HG03095 (cell line): ENCODE results near the gene ABCC6.
"Not testable (repeated sequence)": the region's sequence is repeated elsewhere in the genome, so short reads cannot be mapped to it uniquely, and the experiment has no call there.

Source experiments
- ATAC-seq: cut with Tn5 transposase; IDR thresholded peaks from one replicate; pipeline ENCODE4 v1.9.1; 2021; ENCODE audit warnings: moderate library complexity; ENCODE audit not compliant: unreplicated experiment

The ABCC6 gene

DNA sequence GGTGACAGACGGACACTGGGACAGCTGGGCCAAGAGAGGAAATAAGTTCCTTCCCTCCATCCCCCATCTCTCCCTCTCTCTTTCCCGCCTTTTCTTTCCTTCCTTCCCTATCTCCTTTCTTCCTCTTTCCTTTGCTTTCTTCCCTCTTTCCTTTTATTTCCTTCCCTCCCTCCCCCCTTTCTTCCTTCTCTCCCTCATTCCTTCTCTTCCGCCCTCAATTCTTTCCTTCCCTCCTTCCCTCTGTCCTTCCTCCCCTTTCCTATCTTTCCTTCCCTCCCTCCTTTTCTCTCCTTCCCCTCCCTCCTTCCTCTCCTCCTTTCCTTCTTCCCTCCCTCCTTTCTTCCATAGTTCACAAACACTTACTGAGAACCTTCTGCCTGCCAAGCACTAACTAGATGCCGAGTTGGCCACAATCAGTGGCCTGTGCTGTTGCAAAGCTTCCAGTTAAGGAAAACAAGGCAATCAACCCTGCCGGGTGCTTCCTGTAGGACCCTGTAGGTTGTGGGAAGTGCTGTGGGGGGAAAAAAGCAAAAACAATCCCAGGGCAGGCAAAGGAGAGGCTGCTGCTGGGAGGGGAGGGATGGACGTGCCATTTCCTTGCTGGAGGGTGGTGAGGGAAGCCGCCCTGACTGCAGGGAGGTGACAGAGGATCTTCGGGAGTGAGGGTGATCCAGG lies 31.7 kb downstream of the ABCC6 start:
- ATAC-seq = no peak

DNA sequence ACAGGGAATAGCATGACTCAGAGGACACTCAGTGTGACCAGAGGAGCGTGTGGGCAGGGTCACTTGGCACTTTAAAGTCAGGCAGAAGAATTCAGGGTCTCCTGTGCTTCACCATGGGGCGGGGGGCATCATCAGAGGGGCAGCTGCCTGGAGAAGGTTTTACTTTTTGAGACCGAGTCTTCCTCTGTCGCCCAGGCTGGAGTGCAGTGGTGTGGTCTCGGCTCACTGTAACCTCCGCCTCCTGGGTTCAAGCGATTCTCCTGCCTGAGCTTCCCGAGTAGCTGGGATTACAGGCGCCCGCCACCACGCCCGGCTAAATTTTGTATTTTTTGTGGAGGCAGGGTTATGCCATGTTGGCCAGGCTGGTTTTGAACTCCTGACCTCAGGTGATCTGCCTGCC lies 32.3 kb downstream of the ABCC6 start:
- ATAC-seq = not testable (repeated sequence)

DNA sequence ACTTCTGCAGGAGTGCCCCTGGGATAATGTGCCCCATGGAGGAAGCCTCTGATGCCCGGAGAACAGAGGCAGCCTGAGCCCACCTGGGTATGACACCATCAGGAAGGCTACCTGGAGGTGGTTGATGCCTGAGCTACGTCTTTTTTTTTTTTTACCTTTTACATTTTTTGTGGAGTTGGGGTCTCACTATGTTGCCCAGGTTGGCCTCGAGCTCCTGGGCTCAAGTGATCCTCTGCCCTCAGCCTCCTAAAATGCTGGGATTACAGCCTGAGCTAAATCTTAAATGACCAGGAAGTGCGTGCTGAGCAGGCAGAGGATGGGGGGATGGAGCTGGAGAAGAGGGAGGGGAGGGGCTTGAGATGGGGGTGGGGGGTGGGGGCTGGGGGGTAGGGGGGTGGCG lies 32.7 kb downstream of the ABCC6 start:
- no peak for ATAC-seq

DNA sequence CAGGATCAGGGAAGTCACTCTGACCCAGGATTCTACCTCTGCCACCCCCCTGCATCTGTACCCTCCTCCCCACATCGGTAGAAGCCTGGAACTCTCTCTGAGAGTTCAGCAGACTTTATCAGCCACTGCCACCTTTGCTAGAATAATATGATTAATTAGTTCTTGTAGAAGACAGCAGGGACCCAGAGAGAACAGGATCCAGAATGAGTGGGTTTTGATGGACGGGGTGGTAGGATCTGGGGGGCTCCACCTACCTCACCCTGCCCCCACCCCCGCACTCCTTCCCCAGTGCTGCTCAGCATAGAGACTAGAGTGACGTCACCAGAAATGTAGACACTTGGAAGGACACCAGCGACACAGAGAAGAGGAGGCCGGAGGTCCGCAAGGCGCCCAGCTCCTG lies 33.5 kb downstream of the ABCC6 start:
- ATAC-seq = no peak

DNA sequence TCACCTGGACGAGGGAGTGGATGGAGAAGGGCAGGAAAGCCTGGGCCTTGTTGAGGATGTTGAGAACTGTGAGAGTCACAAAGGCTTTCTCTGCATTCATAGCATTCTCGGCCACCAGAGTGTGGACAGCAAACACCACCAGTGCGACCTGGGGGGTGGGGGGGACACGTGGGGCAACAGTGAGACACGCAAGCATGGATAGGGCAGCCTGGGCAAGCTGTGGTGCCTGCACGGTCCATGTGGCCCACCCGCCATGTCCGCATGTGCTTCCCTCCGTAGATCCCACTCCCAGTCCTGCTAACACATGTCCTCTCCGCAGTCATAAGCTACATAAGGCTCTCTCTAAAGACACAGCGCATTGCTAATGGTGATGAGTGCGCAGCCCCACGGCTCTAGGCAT lies 34.5 kb downstream of the ABCC6 start:
- no peak for ATAC-seq

DNA sequence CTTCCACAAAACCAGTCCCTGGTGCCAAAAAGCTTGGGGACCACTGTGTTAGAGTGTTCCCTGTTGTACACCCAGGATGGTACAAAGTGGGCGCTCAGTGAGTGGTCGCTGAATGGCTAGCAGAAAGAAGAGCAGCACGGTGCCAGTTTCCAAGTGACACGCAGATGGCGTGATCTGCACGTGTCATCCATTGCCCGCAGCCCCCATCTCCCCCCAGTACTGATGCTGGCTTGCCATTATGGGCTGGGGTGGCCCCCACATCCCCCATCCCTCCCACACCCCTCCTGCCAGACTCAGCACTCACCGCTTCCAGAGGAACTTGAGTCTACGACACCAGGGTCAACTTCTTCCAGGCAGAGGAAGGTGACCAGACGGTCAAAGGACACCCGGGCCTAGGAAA lies 36.5 kb downstream of the ABCC6 start:
- ATAC-seq = no peak

DNA sequence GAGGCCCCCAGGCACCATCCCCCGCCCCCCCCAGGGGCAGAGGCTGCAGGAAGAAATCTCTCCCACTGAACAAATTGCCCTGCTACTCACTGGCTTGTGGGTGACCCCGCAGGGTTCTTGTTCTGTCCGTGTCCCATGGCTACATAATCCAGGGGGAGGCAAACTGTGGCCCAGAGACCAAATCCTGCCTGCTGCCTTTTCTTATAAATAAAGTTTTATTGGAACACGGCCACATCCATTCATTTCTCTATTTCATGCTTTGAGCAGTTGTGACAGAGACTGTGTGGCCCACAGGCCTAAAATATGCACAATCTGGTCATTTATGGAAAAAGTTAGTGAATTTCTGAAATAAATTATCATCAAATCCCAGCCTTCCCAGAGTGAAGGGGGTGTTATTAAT lies 38.2 kb downstream of the ABCC6 start:
- ATAC-seq = no peak

DNA sequence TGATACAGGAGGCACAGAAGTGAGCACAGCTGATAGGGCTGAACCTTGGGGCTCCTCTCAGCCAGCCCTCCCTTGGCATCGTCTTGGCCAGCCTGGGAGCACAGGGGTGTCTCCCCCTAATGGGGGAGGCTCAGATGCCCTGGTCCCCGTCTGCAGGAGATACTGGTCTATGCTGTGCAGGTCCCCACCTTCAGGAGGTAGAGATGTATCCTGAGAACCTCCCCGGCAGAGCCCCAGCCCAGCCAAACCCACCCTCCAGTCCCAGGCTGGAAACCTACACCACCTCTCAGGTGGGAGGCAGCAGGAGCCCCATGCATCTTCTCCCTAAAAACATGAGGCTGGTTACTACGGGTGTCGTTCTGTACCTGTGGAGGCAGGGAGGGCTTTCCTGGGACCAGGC lies 38.7 kb downstream of the ABCC6 start:
- ATAC-seq = no peak

DNA sequence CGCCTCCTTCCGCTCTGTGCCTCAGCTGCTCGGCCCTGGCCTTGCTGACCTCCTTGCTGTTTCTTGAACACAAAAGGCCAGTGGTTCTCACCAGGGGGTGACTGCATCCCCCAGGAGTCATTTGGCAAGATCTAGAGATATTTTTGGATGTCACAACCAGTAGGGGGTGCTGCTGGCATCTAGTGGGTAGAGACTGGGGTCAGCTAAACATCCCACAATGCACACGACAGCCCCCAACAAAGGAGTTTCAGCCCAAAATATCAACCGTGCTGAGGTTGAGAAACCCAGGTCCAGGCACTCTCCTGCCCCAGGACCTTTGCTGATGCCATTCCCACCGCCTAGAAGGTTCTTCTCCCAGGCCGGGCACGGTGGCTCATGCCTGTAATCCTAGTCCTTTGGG lies 39.7 kb downstream of the ABCC6 start:
- no peak for ATAC-seq

DNA sequence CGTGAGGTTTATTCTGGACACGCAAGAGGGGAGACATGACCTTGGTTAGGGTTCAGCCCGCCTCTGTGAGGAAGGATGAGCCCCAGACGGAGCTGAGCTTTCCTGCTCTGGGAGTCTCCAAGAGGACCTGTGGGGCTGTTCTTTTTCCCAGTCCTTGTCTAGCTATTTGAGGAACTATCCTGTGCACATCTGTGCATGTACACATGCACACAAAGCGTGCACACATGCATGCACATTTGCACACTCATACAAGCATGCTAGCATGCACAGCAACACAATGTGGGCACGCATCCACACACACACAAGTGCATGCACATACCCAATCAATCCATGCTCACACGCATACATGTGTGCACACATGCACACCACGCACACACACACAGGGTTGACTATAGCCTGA lies 40.4 kb downstream of the ABCC6 start:
- ATAC-seq = no peak

DNA sequence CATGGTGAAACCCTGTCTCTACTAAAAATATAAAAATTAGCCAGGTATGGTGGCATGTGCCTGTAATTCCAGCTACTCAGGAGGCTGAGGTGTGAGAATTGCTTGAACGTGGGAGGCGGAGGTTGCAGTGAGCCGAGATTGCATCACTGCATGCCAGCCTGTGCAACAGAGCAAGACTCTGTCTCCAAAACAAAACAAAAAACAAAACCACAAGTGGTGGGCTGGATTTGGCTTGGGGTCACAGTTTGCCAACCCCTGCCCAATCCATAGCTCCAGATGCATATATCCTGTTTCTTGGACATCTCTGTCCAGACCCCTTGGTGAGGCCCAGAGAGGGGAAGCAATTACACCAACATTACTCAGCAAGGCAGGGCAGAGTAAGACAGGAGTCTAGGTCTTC lies 41.5 kb downstream of the ABCC6 start:
- ATAC-seq = not testable (repeated sequence)

DNA sequence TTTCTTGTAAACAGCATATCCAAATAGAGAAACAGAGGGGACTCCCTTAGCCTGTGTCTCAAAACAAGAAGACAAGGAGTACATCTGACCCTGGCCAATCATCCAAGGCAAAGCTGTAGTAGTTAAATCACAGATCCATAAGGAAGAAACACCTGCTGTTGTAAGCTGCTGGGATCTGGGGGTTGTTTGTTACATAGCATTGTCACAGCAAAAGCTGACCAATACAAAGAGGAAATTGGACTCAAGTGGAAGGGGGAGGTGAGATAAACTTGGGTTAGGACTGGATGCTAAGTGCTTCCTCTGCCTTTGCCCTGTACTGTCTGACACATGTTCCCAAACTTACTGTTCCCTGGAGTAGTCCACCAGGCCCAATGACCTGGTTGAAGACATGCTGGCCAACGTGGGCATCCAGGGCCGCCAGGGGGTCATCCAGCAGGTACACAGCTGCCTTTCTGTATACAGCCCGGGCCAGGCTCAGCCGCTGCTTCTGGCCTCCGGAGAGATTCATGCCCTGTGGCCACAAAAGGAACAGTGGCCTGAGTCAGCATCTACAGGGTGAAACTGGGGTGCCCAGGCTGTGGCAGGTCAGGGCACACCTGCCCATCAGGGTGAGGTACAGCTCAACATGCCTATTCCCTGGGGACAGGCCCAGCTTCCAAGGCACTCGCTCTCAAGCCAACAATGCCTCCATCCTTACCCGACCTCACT lies 44.7 kb downstream of the ABCC6 start:
- no peak for ATAC-seq

DNA sequence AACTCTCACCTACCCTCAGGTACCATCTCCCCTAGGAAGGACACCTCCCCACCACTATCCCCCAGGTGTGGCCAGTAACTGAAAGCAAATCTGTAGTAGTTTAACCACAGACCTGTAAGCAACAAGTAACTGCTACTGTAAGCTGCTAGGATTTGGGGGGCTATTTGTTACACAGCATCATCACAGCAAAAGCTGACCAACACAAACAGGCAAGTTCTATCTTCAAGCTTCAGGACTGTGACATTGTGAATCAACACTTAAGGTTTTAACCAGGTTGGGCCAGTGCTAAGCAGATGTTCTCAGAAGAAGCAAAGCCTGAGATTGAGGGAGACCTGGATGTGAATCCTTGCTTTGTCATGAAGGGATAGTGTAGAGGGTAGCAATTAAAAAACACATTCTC lies 47.0 kb downstream of the ABCC6 start:
- ATAC-seq = no peak

DNA sequence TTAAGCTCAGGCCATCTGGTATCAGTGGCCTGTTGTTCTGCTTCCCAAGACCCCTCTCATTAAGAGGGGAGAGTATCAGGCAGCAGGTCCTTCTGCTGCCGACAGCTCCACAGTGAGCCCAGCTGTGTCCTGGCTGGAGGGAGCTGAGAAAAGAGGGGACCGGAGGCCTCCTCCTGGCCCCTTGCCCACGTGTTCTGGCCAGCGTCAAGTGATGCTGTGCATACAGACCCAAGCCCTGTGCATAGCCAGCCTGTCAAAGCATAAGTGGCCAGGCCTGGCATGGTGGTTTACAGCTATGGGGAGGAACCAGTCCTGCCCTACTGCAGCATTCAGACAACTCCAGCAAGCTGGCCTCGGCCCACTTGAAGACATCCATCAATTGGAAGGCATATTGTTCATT lies 48.0 kb downstream of the ABCC6 start:
- no peak for ATAC-seq

DNA sequence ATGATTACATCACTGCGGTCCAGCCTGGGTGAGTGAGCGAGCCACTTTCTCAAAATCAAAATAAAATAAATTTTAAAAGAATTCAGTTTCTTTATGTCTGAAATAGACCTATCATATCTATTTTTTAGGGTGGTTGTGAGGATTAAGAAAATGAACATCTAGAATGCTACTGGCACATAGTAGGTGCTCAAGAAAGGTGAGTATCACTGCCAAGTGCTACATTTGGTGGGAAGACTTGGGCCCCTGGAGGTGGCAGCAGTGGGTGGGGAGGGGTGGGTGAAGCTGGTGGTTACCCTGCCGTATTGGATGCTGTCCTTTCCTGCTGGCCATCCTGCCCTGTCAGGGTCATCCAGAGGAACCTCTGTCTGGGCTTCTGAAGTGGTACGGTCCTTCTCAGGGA lies 50.3 kb downstream of the ABCC6 start:
- no peak for ATAC-seq

DNA sequence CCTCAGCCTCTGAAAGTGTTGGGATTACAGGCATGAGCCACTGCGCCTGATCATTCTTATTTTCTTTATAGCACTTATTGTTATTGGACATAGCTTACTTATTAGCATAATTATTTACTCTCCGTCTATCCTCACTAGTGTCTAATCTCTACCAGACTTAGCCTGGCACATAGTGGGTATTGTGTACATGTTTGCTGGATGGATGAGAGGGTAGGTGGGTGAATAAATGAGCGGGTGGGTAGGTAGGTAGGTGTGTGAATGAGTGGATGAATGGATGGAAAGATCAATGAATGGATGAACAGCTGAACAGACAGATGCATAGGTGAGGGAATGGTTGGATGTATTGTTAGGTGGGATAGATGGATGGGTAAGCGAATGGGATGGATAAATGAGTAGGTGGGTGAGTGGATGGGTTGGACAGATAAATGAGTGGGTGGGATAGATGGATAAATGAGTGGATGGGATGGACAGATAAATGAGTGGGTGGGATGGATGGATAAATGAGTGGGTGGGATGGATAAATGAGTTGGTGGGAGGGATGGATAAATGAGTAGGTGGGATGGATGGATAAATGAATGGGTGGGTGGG lies 51.9 kb downstream of the ABCC6 start:
- no peak for ATAC-seq

DNA sequence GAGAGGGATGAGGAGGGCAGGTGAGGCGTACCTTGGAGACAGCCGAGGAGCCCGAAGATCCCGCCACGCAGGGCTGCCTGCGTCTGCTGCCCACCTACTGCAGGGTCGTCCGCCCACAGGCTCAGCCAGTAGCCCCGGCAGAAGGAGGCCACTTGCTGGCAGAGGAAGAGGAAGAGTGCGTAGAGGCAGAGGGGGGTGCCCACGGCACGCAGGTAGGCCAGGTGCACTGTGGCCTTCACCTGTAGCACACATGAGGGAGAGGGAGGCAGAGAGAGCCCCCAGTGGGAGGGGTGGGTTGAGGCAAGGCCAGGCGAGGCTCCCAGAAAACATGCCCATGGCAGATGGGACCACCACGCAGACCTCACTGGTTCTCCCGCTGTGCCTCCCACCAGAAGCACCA lies 53.7 kb downstream of the ABCC6 start:
- ATAC-seq = no peak

DNA sequence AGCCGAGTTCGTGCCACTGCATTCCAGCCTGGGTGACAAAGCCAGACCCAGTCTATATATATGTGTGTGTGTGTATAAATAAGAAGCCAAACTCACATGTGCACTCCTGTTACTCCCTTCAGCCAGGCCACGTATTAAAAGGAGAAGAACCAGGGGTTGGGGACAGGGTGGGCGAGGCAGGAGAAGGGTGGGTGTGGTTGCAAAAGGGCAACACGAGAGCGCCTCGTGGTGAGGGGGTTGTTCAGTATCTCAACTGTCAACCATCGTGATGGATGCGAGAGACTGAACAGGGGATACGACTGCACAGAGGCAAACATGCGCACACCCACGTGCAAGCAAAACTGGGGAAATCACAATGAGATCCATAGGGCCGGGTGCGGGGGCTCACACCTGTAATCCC lies 54.9 kb downstream of the ABCC6 start:
- no peak for ATAC-seq

DNA sequence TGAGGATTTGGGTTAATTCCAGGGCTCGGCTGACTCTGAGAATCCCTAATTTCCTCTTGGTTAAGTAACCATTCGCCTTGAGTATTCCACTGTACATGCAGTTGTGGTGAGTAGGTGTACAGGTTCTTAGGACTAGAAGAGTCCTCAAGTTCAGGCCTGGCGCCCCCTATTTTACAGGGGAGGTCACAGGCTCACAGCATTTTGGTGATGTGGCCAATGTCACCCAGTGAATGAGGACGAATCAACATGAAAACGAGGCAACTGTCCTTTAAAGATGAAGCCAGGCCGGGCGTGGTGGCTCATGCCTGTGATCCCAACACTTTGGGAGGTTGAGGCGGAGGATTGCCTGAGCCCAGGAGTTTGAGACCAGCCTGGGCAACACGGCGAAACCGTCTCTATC lies 55.4 kb downstream of the ABCC6 start:
- no peak for ATAC-seq

DNA sequence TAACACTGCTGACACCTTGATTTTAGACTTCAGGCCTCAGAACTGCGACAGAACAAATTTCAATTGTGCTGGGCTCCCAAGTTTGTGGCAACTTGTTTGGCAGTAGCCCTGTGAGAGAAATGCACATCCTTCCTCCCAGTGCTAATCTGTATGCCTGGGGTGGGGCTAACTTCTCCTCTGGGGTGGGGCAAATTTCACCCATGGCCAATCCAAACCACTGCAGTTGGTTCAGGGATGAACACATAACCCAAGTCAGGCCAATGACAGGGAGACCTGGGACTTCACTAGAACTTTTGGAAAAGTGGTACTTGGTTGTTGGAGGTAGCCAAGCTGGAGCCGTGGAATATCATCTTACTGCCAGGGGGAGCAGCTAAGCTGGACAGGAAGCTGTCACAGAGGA lies 56.3 kb downstream of the ABCC6 start:
- no peak for ATAC-seq

DNA sequence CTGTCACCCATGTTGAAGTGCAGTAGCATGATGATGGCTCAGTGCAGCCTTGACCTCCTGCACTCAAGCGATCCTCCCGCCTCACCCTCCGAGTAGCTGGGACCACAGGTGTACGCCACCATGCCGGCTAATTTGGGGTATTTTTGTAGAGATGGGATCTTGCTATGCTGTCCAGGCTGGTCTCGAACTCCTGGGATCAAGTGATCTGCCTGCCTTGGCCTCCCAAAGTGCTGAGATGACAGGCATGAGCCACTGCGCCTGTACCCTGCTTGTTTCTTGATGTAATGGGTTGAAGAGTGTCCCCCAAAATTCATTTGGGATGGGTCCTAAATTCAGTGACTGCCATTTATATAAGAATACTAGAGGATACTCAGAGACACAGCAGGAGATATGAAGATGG lies 57.2 kb downstream of the ABCC6 start:
- no peak for ATAC-seq

DNA sequence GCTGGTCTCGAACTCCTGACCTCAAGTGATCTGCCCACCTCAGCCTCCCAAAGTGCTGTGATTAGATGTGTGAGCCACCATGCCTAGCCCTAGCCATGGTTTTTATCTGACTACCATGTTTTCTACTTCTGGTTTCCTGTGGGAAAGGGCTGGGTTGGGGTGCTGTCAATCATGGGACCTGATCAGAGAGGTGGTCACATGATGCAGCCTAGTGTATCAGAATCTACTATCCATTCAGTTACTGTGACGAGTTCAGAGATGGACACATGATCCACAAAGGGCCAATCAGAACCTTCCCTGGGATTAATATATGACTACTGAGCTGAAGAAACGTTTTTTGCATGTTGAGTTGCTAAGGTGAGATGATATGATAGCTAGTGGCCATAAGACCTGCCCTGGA lies 59.1 kb downstream of the ABCC6 start:
- ATAC-seq = no peak

DNA sequence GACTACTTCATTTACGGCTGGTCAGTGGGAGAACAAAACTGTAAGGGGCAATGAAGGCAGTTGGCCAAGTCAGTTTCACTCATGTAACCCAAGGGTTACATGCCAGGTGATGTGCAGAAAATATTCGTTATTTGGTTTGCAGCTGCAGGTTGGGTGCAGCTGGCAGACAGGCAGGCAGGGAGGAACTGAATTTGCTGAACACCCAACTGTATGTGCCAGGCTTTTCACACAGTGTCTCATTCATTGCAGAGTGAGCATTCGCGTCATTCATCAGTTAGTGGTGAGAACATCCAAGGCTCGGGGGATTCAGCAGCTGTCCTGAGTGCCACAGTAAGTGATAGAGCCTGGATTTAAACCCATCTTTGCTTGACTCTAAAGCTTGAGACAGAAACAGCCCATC lies 59.7 kb downstream of the ABCC6 start:
- no peak for ATAC-seq
